HepG2 (cell line): ENCODE results near the gene MVB12A. TPM values are rescaled to one million over a fixed set of nuclear protein-coding genes. Genes with fewer than 3 reads are reported as not detected.

Source experiments
- AGO1 ChIP-seq: fragments of 200-400 bp; formaldehyde crosslinking; IDR thresholded peaks from 2 replicates; pipeline ENCODE4 v1.6.1; 2017; ENCODE audit warnings: mild to moderate bottlenecking, low read depth, low read length, moderate library complexity; ENCODE audit not compliant: poor library complexity, severe bottlenecking
- ATF3 ChIP-seq: sonication (generic); formaldehyde crosslinking; IDR thresholded peaks from 2 replicates; pipeline ENCODE4 v1.4.0; 2020; ENCODE audit warnings: missing genetic modification reagents
- CREB1 ChIP-seq, 2 experiments: fragments of 450-650 bp in 1 of 2; IDR thresholded peaks; 2 replicates each; pipeline ENCODE4 v1.6.1; 2016 to 2017; ENCODE audit warnings: control low read depth in 1 of 2, mild to moderate bottlenecking in 1 of 2, missing compliant biosample characterization in 1 of 2, missing genetic modification characterization in 1 of 2
- FOSL1 ChIP-seq: sonication (generic); formaldehyde crosslinking; IDR thresholded peaks from 2 replicates; pipeline ENCODE4 v1.9.0; 2021; ENCODE audit warnings: missing genetic modification reagents, borderline replicate concordance
- GABPB1 ChIP-seq: IDR thresholded peaks from 2 replicates; pipeline ENCODE4 v1.6.1; 2016; ENCODE audit warnings: mild to moderate bottlenecking, missing genetic modification reagents, moderate library complexity, missing compliant biosample characterization
- GPBP1L1 ChIP-seq: sonication (generic); formaldehyde crosslinking; IDR thresholded peaks from 2 replicates; pipeline ENCODE4 v1.5.0; 2020; ENCODE audit warnings: mild to moderate bottlenecking, missing genetic modification reagents
- GZF1 ChIP-seq: sonication (generic); formaldehyde crosslinking; IDR thresholded peaks from 2 replicates; pipeline ENCODE4 v1.5.1; 2020; ENCODE audit warnings: mild to moderate bottlenecking, missing genetic modification reagents
- IKZF1 ChIP-seq: fragments of 450-650 bp; IDR thresholded peaks from 2 replicates; pipeline ENCODE4 v1.7.1; 2016
- IRF9 ChIP-seq: sonication (generic); formaldehyde crosslinking; IDR thresholded peaks from 2 replicates; pipeline ENCODE4 v1.8.0; 2022; ENCODE audit warnings: missing genetic modification reagents, mild to moderate bottlenecking, borderline replicate concordance
- KDM6A ChIP-seq: IDR thresholded peaks from 2 replicates; pipeline ENCODE4 v1.6.1; 2016; ENCODE audit warnings: low read depth
- MIER3 ChIP-seq: IDR thresholded peaks from 2 replicates; pipeline ENCODE4 v1.6.1; 2016; ENCODE audit warnings: missing compliant biosample characterization, borderline replicate concordance
- NCOR1 ChIP-seq: fragments of 200-600 bp; sonication (generic); IDR thresholded peaks from 2 replicates; pipeline ENCODE4 v1.7.0; 2017; ENCODE audit warnings: antibody characterized with exemption, low read length, borderline replicate concordance
- NKX3-1 ChIP-seq: sonication (generic); formaldehyde crosslinking; IDR thresholded peaks from 2 replicates; pipeline ENCODE4 v1.5.0; 2020; ENCODE audit warnings: missing genetic modification reagents
- PBX2 ChIP-seq: IDR thresholded peaks from 2 replicates; pipeline ENCODE4 v1.6.1; 2016; ENCODE audit warnings: control low read depth
- SAP130 ChIP-seq: IDR thresholded peaks from 2 replicates; pipeline ENCODE4 v1.6.1; 2016; ENCODE audit warnings: low read depth
- SMAD3 ChIP-seq: sonication (generic); formaldehyde crosslinking; IDR thresholded peaks from 2 replicates; pipeline ENCODE4 v1.4.0; 2020; ENCODE audit warnings: missing genetic modification reagents
- SOX13 ChIP-seq, 3 experiments: fragments of 450-650 bp in 1 of 3; sonication (generic) in 1 of 3; formaldehyde crosslinking in 1 of 3; IDR thresholded peaks in 2 of 3; conservative IDR thresholded peaks in 1 of 3; 2 replicates each; pipeline versions ENCODE4 v1.5.0 to v1.6.1; 2016 to 2020; ENCODE audit warnings: antibody characterized with exemption in 1 of 3, mild to moderate bottlenecking in 1 of 3, missing compliant biosample characterization in 1 of 3, missing genetic modification reagents in 1 of 3, moderate library complexity in 1 of 3
- SP2 ChIP-seq: sonication (generic); formaldehyde crosslinking; IDR thresholded peaks from 2 replicates; pipeline ENCODE4 v1.5.1; 2020; ENCODE audit warnings: mild to moderate bottlenecking, missing genetic modification reagents
- TOE1 ChIP-seq: sonication (generic); formaldehyde crosslinking; IDR thresholded peaks from 2 replicates; pipeline ENCODE4 v1.4.0; 2020; ENCODE audit warnings: mild to moderate bottlenecking, missing genetic modification reagents
- ZBTB34 ChIP-seq: sonication (generic); formaldehyde crosslinking; IDR thresholded peaks from 2 replicates; pipeline ENCODE4 v1.8.0; 2022; ENCODE audit warnings: mild to moderate bottlenecking, missing genetic modification reagents
- ZNF44 ChIP-seq: sonication (generic); formaldehyde crosslinking; IDR thresholded peaks from 2 replicates; pipeline ENCODE4 v1.5.1; 2020; ENCODE audit warnings: mild to moderate bottlenecking, missing genetic modification reagents
- ZNF460 ChIP-seq: sonication (generic); formaldehyde crosslinking; IDR thresholded peaks from 2 replicates; pipeline ENCODE4 v1.5.1; 2020; ENCODE audit warnings: missing genetic modification reagents, mild to moderate bottlenecking, borderline replicate concordance
- ZNF772 ChIP-seq: sonication (generic); formaldehyde crosslinking; IDR thresholded peaks from 2 replicates; pipeline ENCODE4 v1.5.0; 2020; ENCODE audit warnings: mild to moderate bottlenecking, missing genetic modification reagents
- polyA plus RNA-seq, 8 experiments: library from polyadenylated mRNA; depleted of rRNA in 3 of 8; stranded (reverse) in 7 of 8; unstranded in 1 of 8; fragments of >200 nt; fragmentation: Illumina TruSeq in 4 of 8; extraction: Trizol in 4 of 8; gene quantifications; 2 replicates each; pipeline versions ENCODE4 v1.2.1 to v1.2.3, GENCODE V29; 2011 to 2016; ENCODE audit warnings: low read depth in 4 of 8, missing spikeins in 1 of 8, mixed read lengths in 1 of 8; ENCODE audit not compliant: insufficient read depth in 1 of 8
- total RNA-seq, 5 experiments: library from RNA; depleted of rRNA; stranded (reverse); fragments of >200 nt; fragmentation: Illumina TruSeq; extraction: Trizol; gene quantifications; 2 replicates each; pipeline ENCODE4 v1.2.3, GENCODE V29; 2016; ENCODE audit warnings: low read depth in 1 of 5

The MVB12A gene
- total and polyA plus RNA-seq, 2 of the 13 experiments (the other 11 are each of a cell fraction or from before 2014, with no cell fraction given) = 35.7 to 36.1 TPM

GRCh38 chr19:17419621-17420474 lies at the start of gene MVB12A (continued):
- TF ChIP-seq IRF9 (CRISPR knock-in tag) (no peak), TOE1 (no peak), AGO1 (peak; percentile 92), FOSL1 (CRISPR knock-in tag) (no peak), NKX3-1 (0 out of 2 replicates have a peak, but pooled peaks have one; percentile 63), MIER3 (CRISPR knock-in tag) (peak; percentile 69; the same call in 1 of the 2 replicates), ZNF772 (peak; percentile 40), GPBP1L1 (CRISPR knock-in tag) (no peak), ATF3 (CRISPR knock-in tag) (0 out of 2 replicates have a peak, but pooled peaks have one; percentile 6), NCOR1 (0 out of 2 replicates have a peak, but pooled peaks have one; percentile 2), SMAD3 (CRISPR knock-in tag) (0 out of 2 replicates have a peak, but pooled peaks have one; percentile 15), IKZF1 (no peak), CREB1 (IDR thresholded peaks at IDR 0.05) (peak; percentile 90), CREB1 (CRISPR knock-in tag; IDR thresholded peaks at IDR 0.05) (peak; percentile 88), SP2 (CRISPR knock-in tag) (peak; percentile 79), PBX2 (CRISPR knock-in tag) (no peak), KDM6A (CRISPR knock-in tag) (no peak; the same call in 1 of the 2 replicates), ZNF460 (CRISPR knock-in tag) (peak; percentile 68; the same call in 1 of the 2 replicates), ZBTB34 (CRISPR knock-in tag) (peak; percentile 40; the same call in 1 of the 2 replicates), GZF1 (CRISPR knock-in tag) (0 out of 2 replicates have a peak, but pooled peaks have one; percentile 19), GABPB1 (peak; percentile 99), SAP130 (CRISPR knock-in tag) (peak; percentile 94), SOX13 (IDR thresholded peaks at IDR 0.05) (no peak), SOX13 (CRISPR knock-in tag; conservative IDR thresholded peaks at IDR 0.05 in 1 of 2, IDR thresholded peaks at IDR 0.05 in 1 of 2) (no peak), ZNF44 (no peak)
